ENCODE measurements around the gene MECP2. TPM values are rescaled to one million over a fixed set of nuclear protein-coding genes. Genes with fewer than 3 reads are reported as not detected.
"Not testable (repeated sequence)": the region's sequence is repeated elsewhere in the genome, so short reads cannot be mapped to it uniquely, and the experiment has no call there.

MECP2 gene
- total RNA-seq, 1 experiment from 2014 or later: 69.9 TPM

DNA sequence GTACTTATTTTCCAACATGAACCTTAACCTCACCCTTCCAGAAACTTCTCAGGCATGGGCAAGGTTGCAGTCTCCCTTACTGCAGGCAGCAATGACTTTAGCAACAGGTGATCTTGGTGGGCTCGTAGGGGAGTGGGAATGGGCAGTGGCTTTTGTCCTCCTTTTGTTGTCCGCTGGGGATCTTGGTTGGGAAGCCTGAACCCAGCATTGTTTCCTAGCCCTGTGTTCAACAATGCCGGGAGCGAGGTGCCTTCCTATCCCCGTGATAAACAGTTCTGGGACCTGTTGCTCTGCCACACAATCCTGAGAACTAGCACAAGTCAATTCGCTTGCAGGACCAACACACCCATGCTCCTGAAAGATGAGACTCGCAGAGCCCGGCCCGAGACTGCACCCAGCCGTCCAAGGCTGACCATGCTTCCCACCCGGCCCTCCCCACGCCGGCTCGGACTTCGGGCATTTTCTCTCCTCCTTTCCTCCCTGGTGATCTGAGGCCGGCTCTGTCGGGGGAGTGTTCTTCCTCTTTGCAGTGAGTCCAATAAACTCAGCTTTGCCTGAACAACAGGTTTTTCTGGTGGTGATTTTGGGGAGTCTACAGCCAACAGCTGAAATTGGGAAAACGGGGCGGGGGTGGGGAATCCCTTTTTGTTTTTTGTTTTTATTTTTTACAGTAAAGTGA lies 98.0 kb downstream of the MECP2 start:
- TF ChIP-seq, protein P1, sequence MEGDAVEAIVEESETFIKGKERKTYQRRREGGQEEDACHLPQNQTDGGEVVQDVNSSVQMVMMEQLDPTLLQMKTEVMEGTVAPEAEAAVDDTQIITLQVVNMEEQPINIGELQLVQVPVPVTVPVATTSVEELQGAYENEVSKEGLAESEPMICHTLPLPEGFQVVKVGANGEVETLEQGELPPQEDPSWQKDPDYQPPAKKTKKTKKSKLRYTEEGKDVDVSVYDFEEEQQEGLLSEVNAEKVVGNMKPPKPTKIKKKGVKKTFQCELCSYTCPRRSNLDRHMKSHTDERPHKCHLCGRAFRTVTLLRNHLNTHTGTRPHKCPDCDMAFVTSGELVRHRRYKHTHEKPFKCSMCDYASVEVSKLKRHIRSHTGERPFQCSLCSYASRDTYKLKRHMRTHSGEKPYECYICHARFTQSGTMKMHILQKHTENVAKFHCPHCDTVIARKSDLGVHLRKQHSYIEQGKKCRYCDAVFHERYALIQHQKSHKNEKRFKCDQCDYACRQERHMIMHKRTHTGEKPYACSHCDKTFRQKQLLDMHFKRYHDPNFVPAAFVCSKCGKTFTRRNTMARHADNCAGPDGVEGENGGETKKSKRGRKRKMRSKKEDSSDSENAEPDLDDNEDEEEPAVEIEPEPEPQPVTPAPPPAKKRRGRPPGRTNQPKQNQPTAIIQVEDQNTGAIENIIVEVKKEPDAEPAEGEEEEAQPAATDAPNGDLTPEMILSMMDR (IDR thresholded peaks at IDR 0.05; ENCODE audit: unreplicated experiment): no peak
- DNase-seq: no peak
- Mint-ChIP-seq H3K36me3 (ENCODE audit: insufficient read depth, unreplicated experiment) (peaks cover 3% of the 10 kb centered on the region), H3K4me3 (ENCODE audit: low read depth, unreplicated experiment) (peak overlapping the region; percentile 33), H3K9me3 (ENCODE audit: low read depth, unreplicated experiment) (no peaks in the 10 kb centered on the region), H3K27ac (ENCODE audit: unreplicated experiment) (no peak overlapping the region), H3K4me1 (ENCODE audit: low read depth, unreplicated experiment) (peaks cover 10% of the 10 kb centered on the region), H3K27me3 (ENCODE audit: unreplicated experiment) (no peaks in the 10 kb centered on the region)
- CTCF ChIA-PET: no interaction called here
- BruUV-seq (replicated peaks): no TSS peak
- intact Hi-C loops (cut with micrococcal nuclease; ENCODE audit: unreplicated experiment): no loop called here

DNA sequence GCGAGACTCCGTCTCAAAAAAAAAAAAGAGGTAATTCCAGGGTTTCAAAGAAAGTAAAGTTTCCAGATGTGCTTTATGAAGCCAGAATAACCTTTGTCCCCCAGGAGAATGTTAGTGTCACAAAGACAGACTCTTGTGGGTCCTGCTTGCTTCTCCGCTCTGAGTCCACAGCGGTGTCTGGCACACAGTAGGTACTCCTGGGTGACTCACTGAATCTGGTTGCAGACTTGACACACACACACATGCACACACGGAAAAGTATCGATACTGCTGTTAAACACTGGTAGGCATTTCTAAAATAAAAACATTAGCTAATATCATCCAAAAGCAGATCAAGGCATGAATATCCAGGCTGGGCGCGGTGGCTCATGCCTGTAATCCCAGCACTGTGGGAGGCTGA lies 102.0 kb downstream of the MECP2 start:
- intact Hi-C loops (cut with micrococcal nuclease; ENCODE audit: unreplicated experiment): no loop called here
- no peak overlapping the region for H3K4me3 Mint-ChIP-seq (ENCODE audit: low read depth, unreplicated experiment)
- no peaks in the 10 kb centered on the region for H3K36me3 Mint-ChIP-seq (ENCODE audit: insufficient read depth, unreplicated experiment)
- H3K27me3 Mint-ChIP-seq (ENCODE audit: unreplicated experiment): no peaks in the 10 kb centered on the region
- H3K4me1 Mint-ChIP-seq (ENCODE audit: low read depth, unreplicated experiment): peaks cover 10% of the 10 kb centered on the region
- CTCF ChIA-PET: no interaction called here
- DNase-seq: no peak
- TF ChIP-seq, protein P1 (IDR thresholded peaks at IDR 0.05; ENCODE audit: unreplicated experiment): no peak
- no peak overlapping the region for H3K27ac Mint-ChIP-seq (ENCODE audit: unreplicated experiment)
- no TSS peak for BruUV-seq (replicated peaks)
- peaks cover 3% of the 10 kb centered on the region for H3K9me3 Mint-ChIP-seq (ENCODE audit: low read depth, unreplicated experiment)

- H3K27ac Mint-ChIP-seq (ENCODE audit: unreplicated experiment); H3K9me3 Mint-ChIP-seq (ENCODE audit: low read depth, unreplicated experiment); H3K4me3 Mint-ChIP-seq (ENCODE audit: low read depth, unreplicated experiment); CTCF ChIA-PET; H3K27me3 Mint-ChIP-seq (ENCODE audit: unreplicated experiment); H3K36me3 Mint-ChIP-seq (ENCODE audit: insufficient read depth, unreplicated experiment); intact Hi-C loops (cut with micrococcal nuclease; ENCODE audit: unreplicated experiment); BruUV-seq (replicated peaks); DNase-seq; H3K4me1 Mint-ChIP-seq (ENCODE audit: low read depth, unreplicated experiment): not testable (repeated sequence)
Observed at GRCh38 chrX:153994398-153994797, 103.1 kb downstream of the MECP2 start.

- intact Hi-C loops (cut with micrococcal nuclease; ENCODE audit: unreplicated experiment): no loop called here
- no peak for DNase-seq
- Mint-ChIP-seq H3K9me3 (ENCODE audit: low read depth, unreplicated experiment) (peaks cover 3% of the 10 kb centered on the region), H3K4me1 (ENCODE audit: low read depth, unreplicated experiment) (no peaks in the 10 kb centered on the region), H3K27ac (ENCODE audit: unreplicated experiment) (no peak overlapping the region), H3K36me3 (ENCODE audit: insufficient read depth, unreplicated experiment) (no peaks in the 10 kb centered on the region), H3K4me3 (ENCODE audit: low read depth, unreplicated experiment) (no peak overlapping the region), H3K27me3 (ENCODE audit: unreplicated experiment) (no peaks in the 10 kb centered on the region)
- CTCF ChIA-PET: no interaction called here
- no TSS peak for BruUV-seq (replicated peaks)
- TF ChIP-seq, protein P1 (IDR thresholded peaks at IDR 0.05; ENCODE audit: unreplicated experiment): no peak
Observed at GRCh38 chrX:153993978-153994377, 103.5 kb downstream of the MECP2 start.

DNA sequence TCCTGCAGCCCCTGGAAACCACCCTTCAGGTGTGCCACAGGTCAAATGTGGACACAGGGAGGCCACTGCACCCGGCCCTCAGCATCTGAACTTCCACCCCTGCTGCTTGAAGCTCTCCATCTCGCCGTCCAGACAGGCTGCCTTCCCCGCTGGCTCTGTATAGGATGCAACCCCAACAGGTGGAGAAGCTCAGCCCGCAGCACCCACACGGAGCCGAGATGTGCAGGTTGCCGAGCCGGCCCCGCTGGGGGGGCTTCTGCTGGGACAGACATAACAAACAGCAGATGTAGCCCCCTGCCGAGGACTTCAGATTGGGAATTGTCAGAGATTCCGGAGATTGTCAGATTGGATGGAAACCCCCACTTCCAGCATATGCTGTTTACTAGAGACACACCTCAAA lies 104.4 kb downstream of the MECP2 start:
- Mint-ChIP-seq H3K27me3 (ENCODE audit: unreplicated experiment) (no peaks in the 10 kb centered on the region), H3K4me1 (ENCODE audit: low read depth, unreplicated experiment) (no peaks in the 10 kb centered on the region), H3K36me3 (ENCODE audit: insufficient read depth, unreplicated experiment) (no peaks in the 10 kb centered on the region), H3K27ac (ENCODE audit: unreplicated experiment) (no peak overlapping the region), H3K9me3 (ENCODE audit: low read depth, unreplicated experiment) (peaks cover 3% of the 10 kb centered on the region), H3K4me3 (ENCODE audit: low read depth, unreplicated experiment) (no peak overlapping the region)
- TF ChIP-seq, protein P1 (IDR thresholded peaks at IDR 0.05; ENCODE audit: unreplicated experiment): no peak
- intact Hi-C loops (cut with micrococcal nuclease; ENCODE audit: unreplicated experiment): no loop called here
- BruUV-seq (replicated peaks): no TSS peak
- DNase-seq: no peak
- CTCF ChIA-PET: no interaction called here

Measured in Calu3 (cell line).